NCI-H1436 (cell line): ENCODE results near the gene NSD1.

Experiments used
- DNase-seq: peaks from one replicate; lab custom pipeline; 2025; lab: John Stamatoyannopoulos, UW

NSD1 gene, protein sequence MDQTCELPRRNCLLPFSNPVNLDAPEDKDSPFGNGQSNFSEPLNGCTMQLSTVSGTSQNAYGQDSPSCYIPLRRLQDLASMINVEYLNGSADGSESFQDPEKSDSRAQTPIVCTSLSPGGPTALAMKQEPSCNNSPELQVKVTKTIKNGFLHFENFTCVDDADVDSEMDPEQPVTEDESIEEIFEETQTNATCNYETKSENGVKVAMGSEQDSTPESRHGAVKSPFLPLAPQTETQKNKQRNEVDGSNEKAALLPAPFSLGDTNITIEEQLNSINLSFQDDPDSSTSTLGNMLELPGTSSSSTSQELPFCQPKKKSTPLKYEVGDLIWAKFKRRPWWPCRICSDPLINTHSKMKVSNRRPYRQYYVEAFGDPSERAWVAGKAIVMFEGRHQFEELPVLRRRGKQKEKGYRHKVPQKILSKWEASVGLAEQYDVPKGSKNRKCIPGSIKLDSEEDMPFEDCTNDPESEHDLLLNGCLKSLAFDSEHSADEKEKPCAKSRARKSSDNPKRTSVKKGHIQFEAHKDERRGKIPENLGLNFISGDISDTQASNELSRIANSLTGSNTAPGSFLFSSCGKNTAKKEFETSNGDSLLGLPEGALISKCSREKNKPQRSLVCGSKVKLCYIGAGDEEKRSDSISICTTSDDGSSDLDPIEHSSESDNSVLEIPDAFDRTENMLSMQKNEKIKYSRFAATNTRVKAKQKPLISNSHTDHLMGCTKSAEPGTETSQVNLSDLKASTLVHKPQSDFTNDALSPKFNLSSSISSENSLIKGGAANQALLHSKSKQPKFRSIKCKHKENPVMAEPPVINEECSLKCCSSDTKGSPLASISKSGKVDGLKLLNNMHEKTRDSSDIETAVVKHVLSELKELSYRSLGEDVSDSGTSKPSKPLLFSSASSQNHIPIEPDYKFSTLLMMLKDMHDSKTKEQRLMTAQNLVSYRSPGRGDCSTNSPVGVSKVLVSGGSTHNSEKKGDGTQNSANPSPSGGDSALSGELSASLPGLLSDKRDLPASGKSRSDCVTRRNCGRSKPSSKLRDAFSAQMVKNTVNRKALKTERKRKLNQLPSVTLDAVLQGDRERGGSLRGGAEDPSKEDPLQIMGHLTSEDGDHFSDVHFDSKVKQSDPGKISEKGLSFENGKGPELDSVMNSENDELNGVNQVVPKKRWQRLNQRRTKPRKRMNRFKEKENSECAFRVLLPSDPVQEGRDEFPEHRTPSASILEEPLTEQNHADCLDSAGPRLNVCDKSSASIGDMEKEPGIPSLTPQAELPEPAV (N-terminal part only)

DNA sequence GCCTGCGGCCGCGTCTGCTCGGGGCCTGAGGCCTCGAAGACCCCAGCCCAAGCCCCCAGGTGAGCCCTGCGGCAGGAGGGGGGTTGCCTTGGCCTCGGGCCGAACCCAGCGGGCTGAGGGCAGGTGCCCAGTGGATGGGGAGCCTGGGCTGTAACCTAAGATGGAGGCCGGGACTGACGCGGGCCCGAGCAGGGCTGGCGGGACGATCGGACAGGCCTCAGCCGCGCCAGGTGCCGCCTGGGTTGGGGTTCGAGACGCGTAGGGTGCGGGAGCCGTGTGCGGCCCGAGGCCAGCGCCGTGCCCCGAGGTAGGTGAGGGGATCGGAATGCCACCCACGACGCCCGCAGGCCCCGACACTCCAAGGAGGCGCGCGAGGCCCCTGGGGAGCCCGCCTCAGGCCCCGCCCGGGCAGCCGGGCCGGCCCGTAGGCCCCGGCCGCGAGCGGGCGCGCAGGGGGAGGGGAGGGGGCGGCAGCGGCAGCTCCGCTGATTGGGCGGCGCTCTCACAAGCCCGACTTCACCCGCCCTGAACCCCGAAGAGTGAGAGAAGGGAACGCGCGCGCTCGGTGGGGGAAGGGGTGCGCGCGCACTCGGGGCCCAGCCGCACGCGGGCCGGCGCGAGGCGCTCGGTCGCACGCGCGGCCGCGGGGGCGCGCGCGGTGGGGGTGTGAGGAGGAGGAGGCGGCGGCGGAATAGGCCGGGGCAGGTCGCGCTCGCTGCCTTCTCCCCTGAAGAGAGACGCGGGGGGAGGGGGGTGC lies at the start of gene NSD1:
NSD1 (plus strand) TSS at position 678 of the 757 bp plus-strand sequence. CDS start 1,331 bp downstream, outside the sequence.
- DNase-seq = peak; percentile 46

DNA sequence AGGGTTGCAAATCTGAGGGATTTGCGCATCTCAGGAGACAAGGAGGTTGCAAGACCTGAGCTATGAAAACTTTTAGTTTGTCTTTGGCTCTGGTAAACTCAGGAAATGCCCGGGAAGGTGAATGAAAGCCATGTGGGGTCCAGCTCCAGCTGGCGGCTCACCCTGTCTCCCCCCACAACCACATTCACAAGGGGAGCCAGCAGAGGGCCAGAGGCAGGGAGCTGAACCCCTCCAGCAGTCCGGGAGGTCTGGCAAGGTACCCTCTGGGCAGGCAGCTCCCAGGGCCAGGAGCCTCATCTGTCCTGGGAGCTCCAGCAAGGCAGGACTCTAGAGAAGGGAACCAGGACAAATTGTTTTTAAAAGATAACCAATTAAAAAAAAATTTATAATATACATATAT lies 49.4 kb upstream of the NSD1 start:
- no peak for DNase-seq

DNA sequence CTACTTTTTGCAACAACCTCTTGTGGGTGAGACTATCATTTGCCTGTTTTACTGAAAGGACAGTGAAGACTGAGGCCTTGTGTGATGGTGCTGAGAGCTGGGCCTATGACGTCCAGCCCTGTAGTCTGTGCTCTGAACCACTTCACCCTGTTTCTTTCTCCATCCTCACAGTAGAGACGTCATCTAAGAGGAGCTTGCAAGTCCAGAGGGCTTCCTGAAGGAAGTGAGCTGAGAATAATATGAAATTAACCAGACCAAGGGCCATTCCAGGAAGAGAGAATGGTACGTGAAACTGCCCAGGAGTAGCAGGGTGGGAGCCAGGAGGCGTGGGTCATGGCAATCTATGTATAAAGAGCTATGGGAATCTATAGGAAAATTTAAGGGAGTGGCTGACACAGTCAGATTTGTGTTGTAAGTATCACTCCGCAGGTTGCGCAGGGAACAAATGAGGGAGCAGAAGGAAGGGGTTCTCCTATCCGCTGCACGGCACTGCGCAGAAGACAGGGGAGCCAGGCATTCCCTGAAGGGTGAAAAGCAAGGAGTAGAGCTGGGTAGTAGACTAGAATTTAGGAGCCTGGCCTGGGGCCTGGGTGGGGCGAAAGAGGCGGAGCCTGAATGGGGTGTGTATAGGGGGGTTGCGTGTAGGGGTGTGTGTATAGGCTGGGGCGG lies 47.5 kb upstream of the NSD1 start:
- DNase-seq = no peak

DNA sequence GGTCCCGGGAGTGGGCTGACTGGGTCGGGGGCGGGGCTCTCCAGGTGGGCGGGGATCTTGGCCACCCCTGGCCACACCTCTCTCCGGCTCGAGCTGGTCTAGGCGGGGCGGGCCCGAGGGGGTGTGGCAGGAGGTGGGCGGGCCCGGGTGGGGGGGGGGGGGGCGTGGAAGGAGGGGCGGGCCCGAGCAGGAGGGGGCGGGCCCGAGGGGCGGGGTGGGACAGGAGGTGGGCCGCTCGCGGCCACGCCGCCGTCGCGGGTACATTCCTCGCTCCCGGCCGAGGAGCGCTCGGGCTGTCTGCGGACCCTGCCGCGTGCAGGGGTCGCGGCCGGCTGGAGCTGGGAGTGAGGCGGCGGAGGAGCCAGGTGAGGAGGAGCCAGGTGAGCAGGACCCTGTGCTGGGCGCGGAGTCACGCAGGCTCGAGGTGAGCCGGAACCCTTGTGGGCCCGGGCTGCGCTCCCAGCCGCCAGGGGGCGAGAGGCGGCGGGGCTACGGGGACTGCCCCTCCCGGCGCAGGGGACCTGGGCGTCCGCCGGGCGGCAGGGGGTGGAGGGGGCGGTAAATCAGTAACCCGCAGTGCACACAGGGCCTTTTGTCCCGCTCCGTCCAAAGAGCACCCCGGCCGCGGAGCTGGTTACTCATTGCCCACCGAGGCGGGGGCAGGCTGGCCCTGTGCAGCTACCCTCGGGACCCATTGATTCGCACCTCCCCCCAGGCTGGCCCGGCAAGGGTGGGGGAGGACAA lies 46.7 kb upstream of the NSD1 start, which contains the start of gene FGFR4:
FGFR4 (plus strand) TSS at position 262 of the 744 bp plus-strand sequence. CDS start 2,688 bp downstream, outside the sequence.
- peak; percentile 72 for DNase-seq

DNA sequence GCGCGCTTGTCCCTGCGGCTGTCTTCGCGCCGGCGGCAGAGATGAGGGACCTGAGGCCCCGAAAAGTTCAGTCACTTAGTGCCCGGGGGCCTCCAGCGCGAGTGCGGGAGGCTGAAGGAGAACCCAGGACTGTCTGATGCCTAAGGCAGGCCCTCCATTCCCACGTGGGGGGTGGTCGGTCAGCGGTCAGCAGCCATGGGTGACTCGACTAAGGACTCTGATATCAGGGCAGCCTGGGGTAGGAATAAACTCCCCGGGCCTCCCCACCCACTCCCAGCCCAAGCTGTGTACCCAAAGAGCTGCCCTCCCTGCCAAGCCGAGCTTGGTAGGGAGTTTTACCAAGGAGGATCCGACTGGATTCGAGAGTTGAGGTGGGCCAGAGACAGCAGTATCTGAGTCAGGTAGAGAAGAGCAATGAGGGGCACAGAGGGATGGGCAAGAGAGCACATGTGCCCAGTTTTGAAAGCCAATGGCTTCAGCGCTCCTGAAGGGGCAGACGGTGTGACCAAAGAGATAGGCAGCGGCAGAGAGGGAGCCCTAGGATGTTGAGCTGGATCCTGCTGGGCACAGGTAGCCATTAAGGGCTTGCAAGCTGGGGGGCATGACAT lies 46.1 kb upstream of the NSD1 start:
- no peak for DNase-seq

DNA sequence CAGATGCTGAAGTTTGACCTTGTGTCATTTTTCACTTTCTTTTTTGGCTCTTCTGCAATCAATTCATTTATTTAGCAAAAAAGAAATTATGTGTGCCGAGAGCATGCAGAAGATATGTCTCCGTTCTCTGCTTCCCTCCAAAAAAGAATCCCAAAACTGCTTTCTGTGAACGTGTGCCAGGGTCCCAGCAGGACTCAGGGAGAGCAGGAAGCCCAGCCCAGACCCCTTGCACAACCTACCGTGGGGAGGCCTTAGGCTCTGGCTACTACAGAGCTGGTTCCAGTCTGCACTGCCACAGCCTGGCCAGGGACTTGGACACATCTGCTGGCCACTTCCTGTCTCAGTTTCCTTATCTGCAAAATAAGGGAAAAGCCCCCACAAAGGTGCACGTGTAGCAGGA lies 44.4 kb upstream of the NSD1 start:
- no peak for DNase-seq

DNA sequence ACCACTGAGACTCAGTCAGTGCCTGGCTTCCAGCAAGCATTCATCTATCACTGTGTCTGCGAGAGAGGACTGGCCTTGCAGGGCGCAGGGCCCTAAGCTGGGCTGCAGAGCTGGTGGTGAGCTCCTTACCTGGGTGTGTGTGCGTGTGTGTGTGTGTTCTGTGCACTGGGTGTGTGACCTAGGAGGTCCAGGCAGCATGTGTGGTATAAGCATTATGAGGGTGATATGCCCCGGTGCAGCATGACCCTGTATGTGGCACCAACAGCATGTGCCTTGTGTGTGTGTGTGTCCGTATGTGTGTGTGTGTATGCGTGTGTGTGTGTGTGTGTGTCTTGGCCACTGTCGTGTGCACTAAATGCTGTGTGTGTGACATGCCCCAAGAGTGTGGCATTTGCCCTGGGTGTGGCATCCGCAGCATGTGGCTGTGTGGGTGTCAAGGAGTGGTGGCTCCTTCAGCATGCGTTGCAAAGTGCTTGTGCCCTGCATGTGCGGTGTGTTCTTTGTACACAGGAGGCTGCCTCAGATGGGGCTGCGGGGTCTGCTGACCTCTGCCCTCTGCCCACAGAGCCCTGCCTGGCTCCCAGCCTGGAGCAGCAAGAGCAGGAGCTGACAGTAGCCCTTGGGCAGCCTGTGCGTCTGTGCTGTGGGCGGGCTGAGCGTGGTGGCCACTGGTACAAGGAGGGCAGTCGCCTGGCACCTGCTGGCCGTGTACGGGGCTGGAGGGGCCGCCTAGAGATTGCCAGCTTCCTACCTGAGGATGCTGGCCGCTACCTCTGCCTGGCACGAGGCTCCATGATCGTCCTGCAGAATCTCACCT lies 43.5 kb upstream of the NSD1 start:
- DNase-seq = no peak

DNA sequence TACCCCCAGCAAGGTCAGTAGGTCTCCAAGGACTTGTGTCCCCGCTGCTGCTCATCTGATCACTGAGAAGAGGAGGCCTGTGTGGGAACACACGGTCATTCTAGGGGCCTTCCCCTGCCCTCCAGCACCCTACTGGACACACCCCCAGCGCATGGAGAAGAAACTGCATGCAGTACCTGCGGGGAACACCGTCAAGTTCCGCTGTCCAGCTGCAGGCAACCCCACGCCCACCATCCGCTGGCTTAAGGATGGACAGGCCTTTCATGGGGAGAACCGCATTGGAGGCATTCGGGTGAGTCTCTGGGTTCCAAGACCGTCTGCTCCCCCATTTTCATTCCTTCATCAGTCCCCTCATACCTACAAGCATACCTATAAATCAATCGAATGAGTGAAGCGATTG lies 42.8 kb upstream of the NSD1 start:
- DNase-seq = no peak

DNA sequence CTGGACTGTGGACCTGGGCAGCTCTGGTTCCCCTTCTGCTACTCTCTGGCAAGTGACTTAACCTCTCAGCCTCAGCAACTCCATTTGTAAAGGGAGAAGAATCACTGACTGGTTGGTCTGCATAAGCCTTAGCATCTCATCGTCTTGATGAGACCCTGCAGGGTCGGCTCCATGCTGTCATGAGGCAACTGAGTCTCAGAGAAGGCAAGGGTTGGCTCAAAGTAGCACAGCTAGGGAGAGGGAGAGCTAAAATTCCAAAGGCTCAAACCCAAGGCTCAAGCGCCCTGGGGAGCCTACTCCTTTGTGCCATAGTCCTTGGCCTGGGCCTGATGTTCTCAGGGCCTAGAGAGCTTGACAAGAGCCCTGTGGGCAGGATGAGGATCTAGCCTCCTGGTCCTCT lies 42.3 kb upstream of the NSD1 start:
- no peak for DNase-seq

DNA sequence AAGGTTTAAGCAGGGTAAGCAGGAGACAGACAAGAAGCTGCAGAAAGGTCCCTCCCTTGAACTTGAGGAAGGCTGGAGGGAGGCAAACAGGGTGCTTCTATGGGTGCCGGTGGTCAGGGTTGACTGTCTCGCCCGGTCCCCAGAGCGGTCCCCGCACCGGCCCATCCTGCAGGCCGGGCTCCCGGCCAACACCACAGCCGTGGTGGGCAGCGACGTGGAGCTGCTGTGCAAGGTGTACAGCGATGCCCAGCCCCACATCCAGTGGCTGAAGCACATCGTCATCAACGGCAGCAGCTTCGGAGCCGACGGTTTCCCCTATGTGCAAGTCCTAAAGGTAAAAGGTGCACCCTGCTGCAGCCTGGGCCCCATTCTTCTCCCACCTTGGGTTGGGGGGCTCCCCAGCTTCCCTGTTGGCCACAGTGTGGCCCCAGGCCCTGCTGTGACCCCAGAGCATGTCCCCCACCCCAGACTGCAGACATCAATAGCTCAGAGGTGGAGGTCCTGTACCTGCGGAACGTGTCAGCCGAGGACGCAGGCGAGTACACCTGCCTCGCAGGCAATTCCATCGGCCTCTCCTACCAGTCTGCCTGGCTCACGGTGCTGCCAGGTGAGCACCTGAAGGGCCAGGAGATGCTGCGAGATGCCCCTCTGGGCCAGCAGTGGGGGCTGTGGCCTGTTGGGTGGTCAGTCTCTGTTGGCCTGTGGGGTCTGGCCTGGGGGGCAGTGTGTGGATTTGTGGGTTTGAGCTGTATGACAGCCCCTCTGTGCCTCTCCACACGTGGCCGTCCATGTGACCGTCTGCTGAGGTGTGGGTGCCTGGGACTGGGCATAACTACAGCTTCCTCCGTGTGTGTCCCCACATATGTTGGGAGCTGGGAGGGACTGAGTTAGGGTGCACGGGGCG lies 41.1 kb upstream of the NSD1 start:
- DNase-seq = no peak

DNA sequence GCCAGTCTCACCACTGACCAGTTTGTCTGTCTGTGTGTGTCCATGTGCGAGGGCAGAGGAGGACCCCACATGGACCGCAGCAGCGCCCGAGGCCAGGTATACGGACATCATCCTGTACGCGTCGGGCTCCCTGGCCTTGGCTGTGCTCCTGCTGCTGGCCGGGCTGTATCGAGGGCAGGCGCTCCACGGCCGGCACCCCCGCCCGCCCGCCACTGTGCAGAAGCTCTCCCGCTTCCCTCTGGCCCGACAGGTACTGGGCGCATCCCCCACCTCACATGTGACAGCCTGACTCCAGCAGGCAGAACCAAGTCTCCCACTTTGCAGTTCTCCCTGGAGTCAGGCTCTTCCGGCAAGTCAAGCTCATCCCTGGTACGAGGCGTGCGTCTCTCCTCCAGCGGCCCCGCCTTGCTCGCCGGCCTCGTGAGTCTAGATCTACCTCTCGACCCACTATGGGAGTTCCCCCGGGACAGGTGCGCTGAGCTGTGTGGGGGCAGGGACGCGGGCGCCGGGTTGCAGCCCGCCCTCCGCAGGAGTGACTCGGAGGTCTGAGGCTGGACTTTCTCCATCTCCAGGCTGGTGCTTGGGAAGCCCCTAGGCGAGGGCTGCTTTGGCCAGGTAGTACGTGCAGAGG lies 40.4 kb upstream of the NSD1 start:
- peak; percentile 4 for DNase-seq

DNA sequence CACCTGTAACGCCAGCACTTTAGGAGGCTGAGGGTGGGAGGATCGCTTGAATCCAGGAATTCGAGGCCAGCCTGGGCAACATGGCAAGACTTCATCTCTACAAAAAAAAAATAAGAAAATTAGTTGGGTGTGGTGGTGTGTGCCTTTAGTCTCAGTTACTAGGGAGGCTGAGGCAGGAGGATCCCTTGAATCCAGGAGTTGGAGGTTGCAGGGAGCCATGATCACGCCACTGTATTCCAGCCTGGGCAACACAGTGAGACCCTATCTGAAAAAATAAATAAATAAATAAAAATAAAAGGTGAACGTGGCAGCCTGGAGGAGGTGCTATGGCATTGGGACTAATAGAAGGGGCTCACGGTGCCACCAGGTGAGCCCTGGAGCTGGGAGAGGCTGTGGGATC lies 39.8 kb upstream of the NSD1 start:
- DNase-seq = no peak

DNA sequence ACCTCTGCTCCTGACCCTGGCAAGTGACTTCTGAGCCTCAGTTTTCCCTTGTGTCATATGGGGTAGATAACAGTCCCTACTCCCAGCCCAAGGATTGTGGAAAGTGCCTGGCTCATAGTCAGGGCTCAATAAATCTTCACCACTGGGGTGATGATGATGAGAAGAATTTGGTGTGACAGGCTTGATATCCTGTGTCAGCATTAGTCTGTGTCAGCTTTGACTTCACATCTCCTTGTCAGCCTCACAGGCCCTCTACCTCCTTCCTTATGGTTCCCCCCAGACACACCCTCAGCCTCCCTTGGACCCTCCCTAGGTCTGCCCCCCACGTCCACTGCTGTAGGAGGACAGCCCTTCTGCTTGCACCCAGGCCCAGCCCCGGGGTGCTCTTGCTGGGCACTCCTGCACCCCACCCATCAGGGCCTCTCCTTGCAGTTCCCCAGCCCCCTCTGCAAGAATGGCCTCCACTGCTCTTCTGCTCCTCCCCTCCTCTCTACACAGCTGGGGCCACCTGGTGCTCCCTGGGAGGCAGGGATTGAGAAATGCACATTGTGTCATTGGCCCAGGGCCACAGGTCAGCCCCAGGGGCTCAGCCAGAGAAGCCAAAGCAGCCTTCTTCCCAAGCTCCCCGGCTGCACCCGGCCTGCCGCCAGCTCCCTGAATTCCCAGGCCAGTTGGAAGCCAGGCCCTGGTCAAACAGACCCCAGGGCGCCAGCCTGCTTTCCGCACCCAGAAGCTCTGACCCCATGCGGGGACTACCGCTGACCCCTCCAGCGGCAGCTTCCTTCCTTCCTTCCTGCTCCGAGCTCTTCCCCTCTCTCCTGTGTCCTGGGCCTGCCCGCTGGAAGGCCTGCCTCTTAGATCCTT lies 39.1 kb upstream of the NSD1 start:
- no peak for DNase-seq

DNA sequence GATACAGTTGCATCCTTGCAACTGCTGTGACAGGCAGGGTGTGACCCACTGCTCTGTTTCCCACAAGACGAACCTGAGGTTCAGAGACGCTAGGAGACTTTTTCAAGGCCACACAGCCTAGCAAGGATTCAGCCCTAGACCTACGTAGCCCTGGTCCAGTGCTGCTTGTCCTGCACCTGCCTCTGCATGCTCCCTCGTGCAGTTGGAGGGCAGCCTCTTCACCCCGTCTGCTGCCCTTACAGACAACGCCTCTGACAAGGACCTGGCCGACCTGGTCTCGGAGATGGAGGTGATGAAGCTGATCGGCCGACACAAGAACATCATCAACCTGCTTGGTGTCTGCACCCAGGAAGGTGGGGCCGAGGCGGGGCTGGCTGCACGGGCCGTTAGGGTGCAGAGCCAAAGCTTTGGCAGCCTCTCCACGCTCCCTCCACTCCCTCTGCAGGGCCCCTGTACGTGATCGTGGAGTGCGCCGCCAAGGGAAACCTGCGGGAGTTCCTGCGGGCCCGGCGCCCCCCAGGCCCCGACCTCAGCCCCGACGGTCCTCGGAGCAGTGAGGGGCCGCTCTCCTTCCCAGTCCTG lies 38.4 kb upstream of the NSD1 start:
- no peak for DNase-seq

DNA sequence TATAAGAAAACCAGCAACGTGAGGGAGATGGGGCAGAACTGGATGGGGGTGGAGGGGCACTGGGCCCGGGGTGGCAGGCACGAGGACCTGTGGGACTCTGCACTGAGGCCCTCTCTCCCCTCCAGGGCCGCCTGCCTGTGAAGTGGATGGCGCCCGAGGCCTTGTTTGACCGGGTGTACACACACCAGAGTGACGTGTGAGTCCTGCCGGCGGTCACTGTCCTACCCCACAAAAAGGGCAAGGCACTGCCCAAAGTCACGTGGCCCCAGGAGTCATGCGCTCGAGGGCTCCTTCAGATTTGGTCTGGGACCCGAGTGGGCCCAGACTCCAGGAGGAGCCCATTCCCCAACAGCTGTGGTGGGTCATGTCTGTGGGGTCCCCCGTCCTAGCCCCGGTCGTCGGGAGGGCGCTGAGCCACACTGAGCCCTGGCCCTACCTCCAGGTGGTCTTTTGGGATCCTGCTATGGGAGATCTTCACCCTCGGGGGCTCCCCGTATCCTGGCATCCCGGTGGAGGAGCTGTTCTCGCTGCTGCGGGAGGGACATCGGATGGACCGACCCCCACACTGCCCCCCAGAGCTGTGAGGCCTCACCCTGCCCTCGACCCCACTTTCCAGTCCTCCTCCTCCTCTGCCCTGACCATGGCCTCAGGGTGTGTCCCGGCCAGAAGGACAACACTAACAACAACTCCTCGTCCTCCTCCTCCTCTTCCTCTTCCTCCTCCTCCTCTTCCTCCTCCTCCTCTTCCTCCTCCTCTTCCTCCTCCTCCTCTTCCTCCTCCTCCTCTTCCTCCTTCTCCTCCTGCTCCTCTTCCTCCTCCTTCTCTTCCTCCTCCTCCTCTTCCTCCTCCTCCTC lies 37.2 kb upstream of the NSD1 start:
- no peak for DNase-seq
